ENCODE data around the gene CCR9.

CCR9 gene

GRCh38 chr3:45905755-45906154, 19.4 kb downstream of the CCR9 start:
- in situ Hi-C loops (cut with HindIII; ENCODE audit: low pct_unique_long_range_greater_than_20kb, low sequenced_read_pairs), result no loop called here
- no peak for DNase-seq (ENCODE audit: low read depth in 1 of 2, low spot score in 1 of 2)
- TF ChIP-seq JUND (IDR thresholded peaks at IDR 0.05; ENCODE audit: low read depth), result no peak

DNA sequence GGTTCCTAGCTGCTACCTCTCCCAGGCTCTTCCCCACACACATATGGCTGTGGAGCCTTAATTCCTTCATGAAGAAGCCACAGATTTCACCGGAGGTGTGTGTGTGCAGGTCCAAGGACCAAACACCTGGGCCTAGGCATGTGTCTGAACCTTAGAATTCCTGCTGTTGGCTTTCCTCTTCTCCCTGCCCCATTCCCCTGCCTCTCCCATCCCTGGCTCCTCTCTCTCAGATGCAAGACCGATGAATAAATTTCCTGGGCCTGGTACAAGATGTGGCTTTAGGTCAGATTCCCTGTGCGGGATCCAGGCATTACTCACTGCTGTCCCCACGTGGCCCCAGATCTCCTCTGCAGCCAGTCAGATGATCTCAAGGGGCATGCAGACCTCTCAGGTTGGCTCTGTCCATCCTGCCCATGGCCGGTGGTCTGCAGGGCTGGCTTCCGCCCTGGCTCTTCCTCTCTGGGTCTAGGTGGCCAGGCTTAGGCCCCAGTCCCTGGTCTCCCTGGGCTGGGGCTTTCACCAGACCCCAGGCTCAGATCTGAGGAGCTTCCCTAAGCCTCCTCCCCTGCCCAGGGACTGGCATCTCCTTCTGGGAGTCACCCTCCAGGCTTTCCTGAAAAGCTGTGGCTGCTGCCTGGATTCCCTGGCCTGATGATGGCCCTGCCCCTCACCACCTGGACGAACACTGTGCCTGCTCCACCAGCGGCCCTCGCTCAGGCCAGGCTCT, 20.5 kb downstream of the CCR9 start:
- in situ Hi-C loops (cut with HindIII; ENCODE audit: low pct_unique_long_range_greater_than_20kb, low sequenced_read_pairs), result no loop called here
- peak in 1 of 2 experiments; percentile 25 for DNase-seq (ENCODE audit: low read depth in 1 of 2, low spot score in 1 of 2)
- no peak for TF ChIP-seq JUND (IDR thresholded peaks at IDR 0.05; ENCODE audit: low read depth)

GRCh38 chr3:45907769-45908705, 21.7 kb downstream of the CCR9 start:
- DNase-seq (ENCODE audit: low read depth in 1 of 2, low spot score in 1 of 2), result no peak
- in situ Hi-C loops (cut with HindIII; ENCODE audit: low pct_unique_long_range_greater_than_20kb, low sequenced_read_pairs), result no loop called here
- TF ChIP-seq JUND (IDR thresholded peaks at IDR 0.05; ENCODE audit: low read depth), result no peak

GRCh38 chr3:45908761-45909160, 22.4 kb downstream of the CCR9 start:
- in situ Hi-C loops (cut with HindIII; ENCODE audit: low pct_unique_long_range_greater_than_20kb, low sequenced_read_pairs), result no loop called here
- DNase-seq (ENCODE audit: low read depth in 1 of 2, low spot score in 1 of 2), result no peak
- TF ChIP-seq JUND (IDR thresholded peaks at IDR 0.05; ENCODE audit: low read depth), result no peak

DNA sequence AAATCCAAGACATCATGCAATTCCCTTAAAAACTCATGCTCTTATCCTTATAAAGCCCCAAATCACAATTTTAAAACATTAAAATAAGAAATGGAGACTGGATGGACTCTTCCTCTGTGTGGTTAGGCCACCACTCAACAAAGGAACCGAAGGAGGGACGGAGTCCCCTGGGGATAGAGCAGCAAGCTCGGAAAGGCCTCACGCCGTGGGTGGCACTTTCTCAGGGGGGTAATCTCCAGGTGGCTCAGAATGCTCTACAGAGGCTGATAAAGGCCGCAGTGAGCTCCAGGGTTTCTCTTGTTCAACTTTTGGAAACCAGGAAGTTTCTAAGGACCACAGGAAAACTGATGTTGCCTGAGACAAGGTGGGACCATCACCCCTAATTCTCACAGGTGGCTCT, 23.2 kb downstream of the CCR9 start:
- TF ChIP-seq JUND (IDR thresholded peaks at IDR 0.05; ENCODE audit: low read depth), result no peak
- in situ Hi-C loops (cut with HindIII; ENCODE audit: low pct_unique_long_range_greater_than_20kb, low sequenced_read_pairs), result no loop called here
- no peak for DNase-seq (ENCODE audit: low read depth in 1 of 2, low spot score in 1 of 2)

GRCh38 chr3:45910892-45911291, 24.5 kb downstream of the CCR9 start:
- no peak for TF ChIP-seq JUND (IDR thresholded peaks at IDR 0.05; ENCODE audit: low read depth)
- in situ Hi-C loops (cut with HindIII; ENCODE audit: low pct_unique_long_range_greater_than_20kb, low sequenced_read_pairs), result no loop called here
- DNase-seq (ENCODE audit: low read depth in 1 of 2, low spot score in 1 of 2), result no peak

GRCh38 chr3:45911511-45912226, 25.3 kb downstream of the CCR9 start:
- no peak for TF ChIP-seq JUND (IDR thresholded peaks at IDR 0.05; ENCODE audit: low read depth)
- no peak for DNase-seq (ENCODE audit: low read depth in 1 of 2, low spot score in 1 of 2)
- in situ Hi-C loops (cut with HindIII; ENCODE audit: low pct_unique_long_range_greater_than_20kb, low sequenced_read_pairs), result no loop called here

- DNase-seq (ENCODE audit: low read depth in 1 of 2, low spot score in 1 of 2), result no peak
- in situ Hi-C loops (cut with HindIII; ENCODE audit: low pct_unique_long_range_greater_than_20kb, low sequenced_read_pairs), result no loop called here
- TF ChIP-seq JUND (IDR thresholded peaks at IDR 0.05; ENCODE audit: low read depth), result no peak
These were observed 26.1 kb downstream of the CCR9 start for GRCh38 chr3:45912435-45912834.

GRCh38 chr3:45914362-45915058, 28.2 kb downstream of the CCR9 start:
- TF ChIP-seq JUND (IDR thresholded peaks at IDR 0.05; ENCODE audit: low read depth), result no peak
- in situ Hi-C loops (cut with HindIII; ENCODE audit: low pct_unique_long_range_greater_than_20kb, low sequenced_read_pairs), result no loop called here
- no peak for DNase-seq (ENCODE audit: low read depth in 1 of 2, low spot score in 1 of 2)

DNA sequence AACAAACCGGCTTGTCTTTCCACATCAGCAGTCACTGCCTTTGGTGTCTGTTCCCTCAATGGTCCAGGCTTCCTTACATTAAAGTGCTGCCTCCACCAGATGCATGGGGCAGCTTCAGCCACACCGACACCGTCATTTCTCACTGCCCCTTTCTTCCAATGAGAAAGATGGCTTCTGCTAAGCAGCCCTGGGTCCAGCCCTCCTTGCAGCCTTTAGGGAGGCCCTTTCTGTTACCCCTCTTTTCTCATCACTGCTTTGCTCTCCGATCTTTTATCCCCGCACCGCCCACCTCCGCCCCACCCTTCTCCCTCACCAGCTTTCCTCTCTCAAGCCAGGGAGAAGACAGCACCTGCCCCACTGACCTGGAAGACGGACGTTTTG, 28.7 kb downstream of the CCR9 start:
- no peak for TF ChIP-seq JUND (IDR thresholded peaks at IDR 0.05; ENCODE audit: low read depth)
- in situ Hi-C loops (cut with HindIII; ENCODE audit: low pct_unique_long_range_greater_than_20kb, low sequenced_read_pairs), result no loop called here
- DNase-seq (ENCODE audit: low read depth in 1 of 2, low spot score in 1 of 2), result no peak

GRCh38 chr3:45915518-45916231, 29.3 kb downstream of the CCR9 start:
- in situ Hi-C loops (cut with HindIII; ENCODE audit: low pct_unique_long_range_greater_than_20kb, low sequenced_read_pairs), result no loop called here
- DNase-seq (ENCODE audit: low read depth in 1 of 2, low spot score in 1 of 2), result no peak
- TF ChIP-seq JUND (IDR thresholded peaks at IDR 0.05; ENCODE audit: low read depth), result no peak

Data from T47D (cell line).